ENCODE measurements around the gene CIAO1.
"Not testable (repeated sequence)": the region's sequence is repeated elsewhere in the genome, so short reads cannot be mapped to it uniquely, and the experiment has no call there.

The CIAO1 gene

DNA sequence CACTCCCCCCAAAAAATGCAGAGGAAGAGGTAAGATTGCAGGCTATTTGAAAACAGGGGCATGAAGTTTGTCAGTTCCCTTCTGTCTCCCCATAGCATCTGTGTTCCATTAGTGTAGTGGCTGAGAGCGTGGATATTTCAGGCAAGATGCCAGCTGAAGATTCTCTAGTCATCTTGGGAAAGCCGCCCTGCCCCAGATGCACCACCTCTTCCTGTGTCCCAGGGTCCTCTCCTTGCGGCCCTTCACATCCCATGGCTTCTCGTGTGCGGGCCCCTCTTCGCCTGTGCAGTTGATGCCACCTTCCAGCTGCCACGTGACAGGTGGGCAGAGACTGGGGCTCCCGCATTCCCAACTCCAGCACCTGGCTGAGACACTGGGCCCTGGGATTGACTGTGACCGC lies 16.4 kb upstream of the CIAO1 start:
- DNase-seq (ENCODE audit: extremely low read depth in 1 of 2, low read depth in 1 of 2) = no peak

GRCh38 chr2:96250188-96250587 lies 15.8 kb upstream of the CIAO1 start:
- DNase-seq (ENCODE audit: extremely low read depth in 1 of 2, low read depth in 1 of 2) = no peak

DNA sequence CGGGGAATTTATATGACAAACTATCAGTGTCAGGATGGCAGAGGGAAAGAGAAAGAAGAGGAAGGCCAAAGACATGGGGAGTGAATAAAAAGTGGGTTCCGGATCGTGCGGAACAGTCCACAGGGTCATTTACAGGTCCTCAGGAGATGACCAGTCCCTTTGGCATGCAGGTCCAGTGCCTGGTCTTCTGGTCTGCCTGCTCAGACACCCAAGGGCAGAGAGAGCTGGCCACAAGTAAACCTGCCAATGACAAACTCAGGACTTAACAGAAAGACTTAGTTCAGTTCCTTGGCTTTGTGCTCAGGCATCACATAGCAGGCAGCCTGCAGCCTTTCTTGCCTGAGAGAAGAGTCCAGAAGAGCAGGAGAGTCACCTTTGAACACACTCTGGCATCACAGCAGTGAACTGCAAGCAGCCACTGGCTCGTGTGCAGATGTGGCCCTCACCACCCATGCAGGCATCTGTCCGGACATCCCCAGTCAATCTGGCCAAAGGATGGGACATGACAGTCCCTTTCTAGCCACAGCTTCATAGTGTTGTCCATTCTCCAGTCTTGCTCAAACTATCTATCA lies 14.2 kb upstream of the CIAO1 start:
- DNase-seq (ENCODE audit: extremely low read depth in 1 of 2, low read depth in 1 of 2) = no peak

DNA sequence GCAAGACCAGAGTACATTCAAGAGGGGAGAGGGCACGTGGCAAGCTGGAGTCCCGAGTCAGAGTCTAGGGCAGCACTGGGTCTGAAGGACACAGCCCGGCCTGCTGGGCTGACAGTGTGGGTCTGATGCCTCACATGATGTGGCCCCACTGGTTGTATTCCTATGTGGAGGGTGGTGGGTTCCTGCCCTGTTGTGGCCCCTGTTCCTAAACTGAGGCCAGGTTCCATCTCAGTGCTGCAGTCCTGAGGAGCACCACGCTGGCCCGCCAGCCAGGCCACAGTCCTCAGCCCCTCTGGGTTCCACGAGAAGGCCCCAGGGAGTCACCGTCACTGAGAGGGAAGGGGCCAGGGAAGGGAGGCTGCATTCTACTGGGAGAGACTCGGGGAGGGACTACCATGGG lies 13.5 kb upstream of the CIAO1 start:
- DNase-seq (ENCODE audit: extremely low read depth in 1 of 2, low read depth in 1 of 2) = no peak

DNA sequence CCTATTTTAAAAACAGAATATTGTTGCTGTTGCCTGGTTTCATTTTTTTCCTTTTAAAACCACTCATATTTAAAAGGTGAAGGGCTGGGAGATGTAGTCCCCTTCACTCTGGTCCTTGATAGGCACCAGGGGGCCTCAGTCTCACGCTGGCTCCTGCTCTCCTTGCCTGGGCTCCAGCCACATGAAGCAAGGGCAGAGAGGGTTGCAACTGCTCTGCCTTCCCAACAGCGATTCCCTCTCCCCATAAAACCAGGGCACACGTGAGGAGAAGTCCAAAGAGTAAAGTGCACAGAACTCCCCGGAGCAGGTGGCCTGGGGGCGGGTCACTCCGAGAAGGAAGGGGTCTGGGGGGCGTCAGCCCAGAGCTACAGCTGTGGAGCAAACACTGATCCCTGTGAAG lies 13.0 kb upstream of the CIAO1 start:
- DNase-seq (ENCODE audit: extremely low read depth in 1 of 2, low read depth in 1 of 2) = no peak

DNA sequence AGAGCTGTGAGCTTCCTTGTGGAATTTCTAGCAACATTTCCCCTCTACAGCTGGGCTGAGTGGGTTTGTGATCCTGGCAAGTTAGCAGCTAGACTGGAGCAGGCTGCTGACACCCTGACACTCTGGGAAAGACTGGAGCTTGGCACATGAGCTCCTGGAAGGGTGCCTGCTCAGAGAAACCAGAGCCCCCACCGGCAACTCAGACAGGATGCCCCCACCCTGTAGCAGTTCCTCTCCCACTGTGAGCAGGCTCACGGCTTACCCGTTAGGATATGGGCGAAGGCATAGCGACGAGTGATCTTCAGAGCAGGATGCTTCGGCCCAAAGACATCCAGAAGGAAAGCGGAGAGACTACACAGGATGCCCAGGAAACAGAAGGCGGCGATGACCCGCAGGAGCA lies 11.5 kb upstream of the CIAO1 start:
- DNase-seq (ENCODE audit: extremely low read depth in 1 of 2, low read depth in 1 of 2) = no peak

DNA sequence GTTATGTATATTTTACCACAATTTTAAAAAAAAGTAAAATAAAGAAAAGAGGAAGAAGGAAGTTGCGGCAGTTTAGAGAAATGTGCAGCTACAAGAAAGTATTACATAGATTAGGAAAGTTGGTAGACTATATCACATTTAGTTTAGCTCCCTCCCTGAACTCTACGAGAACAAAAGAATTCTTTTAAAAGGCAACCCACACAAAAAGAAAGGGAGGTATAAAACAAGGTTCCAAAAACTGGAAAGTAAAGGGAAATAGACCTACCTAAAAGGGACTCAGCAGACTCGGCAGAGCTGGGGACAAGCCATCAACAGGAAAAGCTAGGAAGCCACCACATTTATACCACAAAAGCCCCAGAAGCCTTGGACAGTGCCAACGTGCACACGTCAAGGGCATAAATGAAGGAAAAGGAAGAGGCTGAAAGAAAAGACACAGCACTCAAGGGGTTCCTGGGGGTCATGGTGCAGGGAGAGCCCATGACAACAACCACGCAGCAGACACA lies 9.4 kb upstream of the CIAO1 start:
- DNase-seq (ENCODE audit: extremely low read depth in 1 of 2, low read depth in 1 of 2) = no peak

- not testable (repeated sequence) for DNase-seq (ENCODE audit: extremely low read depth in 1 of 2, low read depth in 1 of 2)
Observed at GRCh38 chr2:96257744-96258143, 8.3 kb upstream of the CIAO1 start.

GRCh38 chr2:96258166-96259022 lies 7.6 kb upstream of the CIAO1 start:
- no peak for DNase-seq (ENCODE audit: extremely low read depth in 1 of 2, low read depth in 1 of 2)

DNA sequence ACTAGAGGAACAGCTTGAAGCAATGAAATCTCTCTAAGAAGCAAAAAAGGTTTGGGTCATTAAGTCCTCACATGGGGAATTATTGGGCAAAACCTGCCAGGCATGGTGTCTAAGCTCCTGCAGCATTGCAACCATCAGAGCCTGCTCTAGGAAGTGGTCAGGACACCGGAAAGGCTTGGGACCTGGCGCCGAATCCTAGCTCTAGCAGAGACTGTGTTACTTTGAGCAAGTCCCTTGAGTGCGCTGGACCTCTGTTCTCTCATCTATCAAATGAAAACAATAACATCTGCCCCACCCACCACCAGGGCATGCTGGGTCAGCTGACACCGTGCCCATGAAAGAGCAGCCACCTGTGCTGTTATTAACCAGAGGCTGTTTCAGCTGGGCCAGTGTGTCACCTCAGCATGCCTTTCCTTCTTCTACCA lies 6.5 kb upstream of the CIAO1 start:
- no peak for DNase-seq (ENCODE audit: extremely low read depth in 1 of 2, low read depth in 1 of 2)

GRCh38 chr2:96260387-96261260 lies 5.4 kb upstream of the CIAO1 start:
- DNase-seq (ENCODE audit: extremely low read depth in 1 of 2, low read depth in 1 of 2) = no peak

- DNase-seq (ENCODE audit: extremely low read depth in 1 of 2, low read depth in 1 of 2) = no peak
Observed at GRCh38 chr2:96261328-96262003, 4.6 kb upstream of the CIAO1 start.

DNA sequence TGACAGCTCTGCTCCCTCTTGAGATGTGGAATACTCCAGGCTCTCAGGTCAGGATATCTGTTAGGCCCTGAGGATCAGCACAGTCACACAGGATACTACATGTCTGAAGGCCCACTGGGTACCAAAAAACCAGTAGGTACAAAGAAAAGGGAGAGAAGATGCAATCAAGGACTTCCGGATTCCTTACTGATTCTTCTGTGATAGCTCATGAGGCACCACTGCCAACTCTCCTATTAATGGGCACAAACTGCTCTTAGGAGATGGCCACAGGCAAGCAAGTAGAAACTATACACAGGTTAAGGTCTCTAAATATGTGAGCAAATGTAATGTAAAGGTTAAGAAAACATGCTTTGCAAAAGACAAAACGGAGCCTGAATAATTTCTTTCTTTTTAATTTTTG lies 3.7 kb upstream of the CIAO1 start:
- DNase-seq (ENCODE audit: extremely low read depth in 1 of 2, low read depth in 1 of 2) = no peak

DNA sequence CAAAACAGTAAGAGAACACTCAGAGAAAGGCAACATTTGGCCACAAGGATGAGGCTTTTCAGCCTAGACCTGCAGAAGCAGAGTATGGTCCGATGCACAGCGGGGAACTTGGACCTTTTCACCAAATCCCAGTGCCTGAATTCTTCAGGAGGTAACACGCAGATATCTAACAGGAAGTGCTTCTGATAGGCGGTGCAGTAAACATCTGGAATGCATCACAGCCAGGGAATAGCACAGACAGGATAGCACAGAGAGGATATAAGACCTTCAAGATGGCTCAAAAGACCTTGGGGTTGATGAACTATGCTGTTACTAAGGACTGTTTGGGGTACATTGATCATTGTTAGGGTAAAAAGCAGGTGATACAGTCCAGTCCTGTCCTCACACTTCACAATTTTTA lies 1.9 kb upstream of the CIAO1 start:
- DNase-seq (ENCODE audit: extremely low read depth in 1 of 2, low read depth in 1 of 2) = no peak

DNA sequence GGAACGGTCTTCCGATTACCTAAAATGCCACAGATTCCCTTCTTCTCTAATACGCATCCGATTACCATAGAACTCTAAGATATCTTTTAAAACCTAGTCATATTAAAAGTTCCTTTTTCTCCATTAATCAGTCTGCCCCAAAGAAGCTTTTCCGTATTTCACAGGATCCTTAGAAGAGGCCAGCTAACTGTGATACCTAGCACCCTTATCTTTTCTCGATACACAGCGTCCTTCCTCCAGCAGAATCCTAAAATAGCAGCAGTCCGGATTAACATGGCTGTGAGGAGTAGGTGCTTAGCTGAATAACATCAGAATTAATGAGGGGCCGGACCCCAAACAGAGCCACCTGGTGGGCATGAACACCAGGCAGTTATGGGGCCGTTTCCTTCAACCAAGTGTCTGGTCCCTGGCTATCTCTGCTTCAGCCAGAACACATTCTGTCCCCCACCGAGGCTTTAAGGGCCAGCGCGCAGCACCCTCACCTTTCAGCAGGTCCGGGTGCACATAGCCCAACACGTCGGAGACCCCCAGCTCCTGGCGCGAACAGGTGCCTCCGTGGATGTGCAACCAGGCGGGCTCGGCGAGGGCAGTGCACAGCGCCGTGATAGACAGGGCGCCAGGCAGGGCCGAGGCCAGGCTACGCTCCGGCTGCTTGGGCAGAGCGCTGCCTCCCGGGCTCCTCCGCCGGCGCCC lies 1.2 kb upstream of the CIAO1 start:
- no peak for DNase-seq (ENCODE audit: extremely low read depth in 1 of 2, low read depth in 1 of 2)

- peak; percentile 9 to 24 for DNase-seq (ENCODE audit: extremely low read depth in 1 of 2, low read depth in 1 of 2)
Observed at GRCh38 chr2:96265349-96265839, 631 bp upstream of the CIAO1 start.

- DNase-seq (ENCODE audit: extremely low read depth in 1 of 2, low read depth in 1 of 2) = no peak
Observed at GRCh38 chr2:96267159-96267971, 1.3 kb downstream of the CIAO1 start.

- no peak for DNase-seq (ENCODE audit: extremely low read depth in 1 of 2, low read depth in 1 of 2)
Observed at GRCh38 chr2:96271995-96272394, 6.0 kb downstream of the CIAO1 start.

DNA sequence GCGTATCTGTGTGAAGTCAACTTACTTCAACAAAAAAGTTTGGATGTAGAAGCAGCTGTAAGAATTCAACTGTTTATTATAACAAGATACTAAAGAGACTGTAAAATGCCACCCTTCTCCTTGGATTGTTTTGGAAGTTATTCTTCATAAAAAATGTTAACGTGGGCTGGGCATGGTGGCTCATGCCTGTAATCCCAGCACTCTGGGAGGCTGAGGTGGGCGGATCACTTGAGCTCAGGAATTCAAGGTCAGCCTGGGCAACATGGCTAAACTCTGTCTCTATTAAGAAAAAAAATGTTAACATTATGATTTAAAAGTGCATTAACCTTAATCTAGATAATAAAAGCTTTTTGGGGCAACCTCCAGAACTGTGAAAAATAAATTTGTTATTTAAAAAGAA lies 7.7 kb downstream of the CIAO1 start:
- DNase-seq (ENCODE audit: extremely low read depth in 1 of 2, low read depth in 1 of 2) = no peak

Data from activated CD8-positive, alpha-beta memory T cell treated with anti-CD3 and anti-CD28 coated beads for 1 hour (primary cell).